Mucosa of descending colon (tissue), 3 donors: Measurements from ENCODE around the gene RASD1. TPM values are rescaled to one million over a fixed set of nuclear protein-coding genes. Genes with fewer than 3 reads are reported as not detected.
A peak's percentile ranks its signal among the peaks of the same experiment; 100 is the strongest.

ENCODE experiments used
- ATAC-seq: fragments of 200-7000 bp; cut with Tn5 transposase; one replicate; pipeline ENCODE4 v1.9.1; 2020; ENCODE audit warnings: mild to moderate bottlenecking, moderate library complexity
- DNase-seq, 3 donors: peaks; one replicate each; pipeline ENCODE4 v3.0.0-alpha.2; 2020
- H3K36me3 ChIP-seq: fragments of 200-600 bp; one replicate; pipeline ENCODE4 v1.8.0; 2021; ENCODE audit warnings: low read depth, mild to moderate bottlenecking
- H3K4me1 ChIP-seq: fragments of 200-600 bp; one replicate; pipeline ENCODE4 v1.8.0; 2021; ENCODE audit warnings: low read depth, mild to moderate bottlenecking
- H3K4me3 ChIP-seq: fragments of 200-600 bp; one replicate; pipeline ENCODE4 v1.8.0; 2021; ENCODE audit warnings: mild to moderate bottlenecking
- H3K9me3 ChIP-seq: fragments of 200-600 bp; one replicate; pipeline ENCODE4 v1.8.0; 2021; ENCODE audit warnings: mild to moderate bottlenecking
- intact Hi-C, 2 donors: fragments of 100-400 bp; cut with DNase I in 1 of 2; cut with micrococcal nuclease in 1 of 2; formaldehyde crosslinking; loops; one replicate each; pipeline versions ENCODE4 v1.11.0 to v1.11.1; 2022; cut with DNase I, micrococcal nuclease
- total RNA-seq, 3 donors: library from RNA; stranded (reverse); fragmentation: NEBNext Ultra II Directional in 2 of 3; extraction: Animal tissue kit (Norgen Biotek cat#: 25700) in 2 of 3; gene quantifications; one replicate each; pipeline versions ENCODE4 v1.2.1 to v1.2.4, GENCODE V29; 2021 to 2023
- TF ChIP-seq, protein P1 (sequence below): fragments of 200-600 bp; IDR thresholded peaks from one replicate; pipeline ENCODE4 v1.8.0; 2022; ENCODE audit warnings: antibody characterized with exemption, mild to moderate bottlenecking
- donor health status: DM: no; HTN: no; CAD: no; lungs with moderate emphysema.
- donor health status: DM: no; HTN: no; CAD: no.
- donor health status: DM: no; HTN: yes; CAD: no.

RASD1 gene
- total RNA-seq, 3 donors from 2014 or later = 10.8 to 27.8 (median 19.2) TPM

DNA sequence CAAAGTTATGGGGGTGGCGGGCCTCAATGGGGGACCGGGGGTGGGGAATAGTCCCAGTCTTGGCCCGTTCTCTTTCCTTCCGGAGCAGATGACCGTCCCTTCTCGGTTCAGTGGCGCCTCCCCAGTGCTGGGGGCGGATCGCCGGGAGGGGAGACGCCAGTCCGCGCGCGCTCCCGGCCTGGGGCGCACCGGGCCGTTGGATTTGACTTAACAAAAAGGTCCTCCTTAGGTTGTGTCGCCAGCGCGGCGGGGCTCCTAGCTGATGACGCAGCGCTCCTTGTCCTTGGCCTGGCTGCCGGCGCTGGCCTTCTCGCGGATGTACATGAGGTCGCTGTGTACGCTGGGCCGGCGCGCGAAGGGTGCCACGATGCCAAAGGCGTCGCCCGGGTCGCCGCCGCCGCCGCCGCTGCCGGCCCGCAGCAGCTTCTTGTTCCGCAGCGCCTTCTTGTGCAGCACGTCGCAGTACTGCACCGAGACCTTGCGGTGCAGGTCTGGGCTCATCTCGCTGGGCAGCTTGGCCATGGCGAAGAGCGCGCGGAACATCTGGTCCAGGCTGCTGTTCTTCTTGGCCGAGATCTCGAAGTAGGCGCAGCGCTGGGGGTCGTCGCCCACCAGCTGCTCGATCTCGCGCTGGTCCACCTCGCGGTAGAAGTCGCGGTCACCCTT lies 1.2 kb downstream of the RASD1 start:
- ATAC-seq (peak; percentile 3), DNase-seq (peak; percentile 52 to 69 (median 68))
- intact Hi-C loops = no loop called here
- TF ChIP-seq, protein P1, sequence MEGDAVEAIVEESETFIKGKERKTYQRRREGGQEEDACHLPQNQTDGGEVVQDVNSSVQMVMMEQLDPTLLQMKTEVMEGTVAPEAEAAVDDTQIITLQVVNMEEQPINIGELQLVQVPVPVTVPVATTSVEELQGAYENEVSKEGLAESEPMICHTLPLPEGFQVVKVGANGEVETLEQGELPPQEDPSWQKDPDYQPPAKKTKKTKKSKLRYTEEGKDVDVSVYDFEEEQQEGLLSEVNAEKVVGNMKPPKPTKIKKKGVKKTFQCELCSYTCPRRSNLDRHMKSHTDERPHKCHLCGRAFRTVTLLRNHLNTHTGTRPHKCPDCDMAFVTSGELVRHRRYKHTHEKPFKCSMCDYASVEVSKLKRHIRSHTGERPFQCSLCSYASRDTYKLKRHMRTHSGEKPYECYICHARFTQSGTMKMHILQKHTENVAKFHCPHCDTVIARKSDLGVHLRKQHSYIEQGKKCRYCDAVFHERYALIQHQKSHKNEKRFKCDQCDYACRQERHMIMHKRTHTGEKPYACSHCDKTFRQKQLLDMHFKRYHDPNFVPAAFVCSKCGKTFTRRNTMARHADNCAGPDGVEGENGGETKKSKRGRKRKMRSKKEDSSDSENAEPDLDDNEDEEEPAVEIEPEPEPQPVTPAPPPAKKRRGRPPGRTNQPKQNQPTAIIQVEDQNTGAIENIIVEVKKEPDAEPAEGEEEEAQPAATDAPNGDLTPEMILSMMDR = no peak
- Histone ChIP-seq H3K36me3 (no peaks in the 10 kb centered on the region), H3K9me3 (no peaks in the 10 kb centered on the region), H3K4me3 (peak overlapping the region; percentile 22), H3K4me1 (peaks cover 20% of the 10 kb centered on the region)

DNA sequence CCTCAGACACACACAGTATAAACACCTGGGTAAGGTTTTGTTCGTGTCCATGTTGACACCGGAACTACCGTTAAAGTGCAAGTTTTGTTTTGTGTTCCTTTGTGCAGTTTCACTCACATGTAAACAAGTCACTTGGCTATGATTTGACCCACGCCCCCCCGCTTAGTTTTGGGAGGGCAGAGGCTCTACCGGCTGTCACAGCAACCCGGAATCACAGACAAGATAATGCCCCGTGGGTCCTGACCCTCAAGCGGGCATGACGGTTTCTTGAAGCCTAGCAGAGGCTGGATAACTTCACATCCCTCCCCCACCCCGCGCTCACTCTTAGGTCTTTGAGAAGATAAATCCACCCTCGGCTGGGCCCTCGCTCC lies 1.7 kb downstream of the RASD1 start:
- Histone ChIP-seq H3K4me3 (no peak overlapping the region), H3K36me3 (no peaks in the 10 kb centered on the region), H3K9me3 (no peaks in the 10 kb centered on the region), H3K4me1 (peaks cover 20% of the 10 kb centered on the region)
- intact Hi-C loops = no loop called here
- ATAC-seq = no peak
- DNase-seq = peak in 2 of 3 donors; percentile 52 to 56
- TF ChIP-seq, protein P1 = no peak

DNA sequence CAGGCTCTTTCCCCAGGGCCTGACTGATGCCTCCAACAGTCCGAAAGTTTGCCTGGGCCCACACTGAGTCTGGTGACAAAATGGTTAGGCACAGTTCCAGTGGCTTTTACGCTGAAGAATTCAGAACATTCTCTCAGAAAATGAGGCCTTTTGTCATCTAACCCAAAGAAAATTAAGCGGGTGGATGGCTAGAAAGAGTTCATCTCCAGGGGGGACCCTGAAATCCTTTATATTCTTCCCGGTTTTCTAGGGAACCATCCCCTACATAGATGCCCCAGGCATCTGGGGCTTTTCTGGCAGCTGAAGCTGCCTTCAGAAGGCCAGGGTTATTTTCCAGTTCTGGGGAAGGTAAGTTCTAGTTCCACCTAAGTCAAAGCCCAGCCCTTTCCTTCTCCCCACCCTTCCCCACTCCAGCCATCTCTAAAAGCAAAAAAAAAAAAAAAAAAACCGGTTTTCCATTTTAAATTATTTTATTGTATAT lies 2.2 kb downstream of the RASD1 start:
- peaks cover 20% of the 10 kb centered on the region for H3K4me1 ChIP-seq
- ATAC-seq (no peak), DNase-seq (peak in 1 of 3 donors; percentile 19)
- TF ChIP-seq, protein P1 = no peak
- intact Hi-C loops = no loop called here
- H3K4me3 ChIP-seq = no peak overlapping the region
- no peaks in the 10 kb centered on the region for H3K9me3 ChIP-seq
- H3K36me3 ChIP-seq = no peaks in the 10 kb centered on the region

DNA sequence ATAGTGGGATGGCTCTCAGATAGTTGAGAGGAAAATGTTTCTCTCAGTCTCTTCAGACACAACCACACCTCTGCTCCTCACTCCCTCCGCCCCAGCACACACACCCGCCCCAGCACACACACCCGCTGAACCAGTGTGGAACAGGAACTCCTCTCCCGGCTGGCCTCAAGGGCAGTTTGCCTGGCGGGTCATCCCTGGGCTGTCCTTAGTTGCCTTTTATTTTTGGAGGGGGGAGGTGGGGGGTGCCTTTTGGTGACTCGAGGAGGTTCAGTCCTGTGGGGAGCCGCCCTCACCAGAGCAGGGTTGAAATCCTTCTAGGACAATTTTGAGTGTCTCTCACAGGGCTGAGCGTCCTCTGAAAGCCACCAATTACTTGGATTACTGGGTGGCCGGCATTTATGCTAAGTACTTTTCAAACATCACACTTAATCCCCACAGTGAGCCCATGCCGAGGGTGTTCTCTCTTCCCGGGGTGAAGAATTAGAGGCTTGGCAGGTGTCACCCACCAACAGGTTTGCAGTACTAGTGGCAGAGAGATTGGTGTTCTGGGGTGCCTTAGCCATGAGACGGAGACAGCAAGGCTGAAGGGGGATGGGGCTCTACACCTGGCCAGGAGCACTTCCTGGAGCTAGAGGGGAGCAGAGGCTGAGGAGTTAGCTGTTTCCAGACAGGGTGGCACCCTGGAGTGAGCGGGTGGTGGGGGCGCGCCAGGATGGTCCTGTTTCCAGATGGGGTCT lies 2.8 kb downstream of the RASD1 start:
- no peaks in the 10 kb centered on the region for H3K9me3 ChIP-seq
- TF ChIP-seq, protein P1 = no peak
- H3K36me3 ChIP-seq = no peaks in the 10 kb centered on the region
- peaks cover 20% of the 10 kb centered on the region for H3K4me1 ChIP-seq
- H3K4me3 ChIP-seq = no peak overlapping the region
- intact Hi-C loops = no loop called here
- DNase-seq (peak in 2 of 3 donors; percentile 68 to 78), ATAC-seq (peak; percentile 32)

DNA sequence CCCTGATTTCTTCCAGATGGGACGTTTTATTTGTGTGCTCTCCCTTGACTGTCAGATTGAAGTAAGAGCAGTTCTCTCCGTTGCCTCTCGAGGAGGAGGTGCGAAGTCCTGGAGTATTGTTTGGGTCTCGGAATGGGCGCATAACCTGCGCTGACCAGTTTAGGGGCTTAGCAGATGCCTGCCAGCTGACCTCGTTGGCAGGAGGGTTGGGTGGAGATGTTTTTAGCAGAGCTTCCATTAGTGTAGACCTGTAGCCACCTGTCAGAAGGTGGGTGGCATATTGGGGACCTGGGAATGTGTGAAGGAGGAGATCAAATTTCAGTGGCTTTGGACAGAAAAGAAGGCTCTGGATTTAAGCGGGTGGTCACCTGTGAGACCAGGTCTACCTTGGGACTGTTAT lies 3.6 kb downstream of the RASD1 start:
- DNase-seq (no peak), ATAC-seq (no peak)
- Histone ChIP-seq H3K36me3 (no peaks in the 10 kb centered on the region), H3K4me3 (no peak overlapping the region), H3K4me1 (peaks cover 20% of the 10 kb centered on the region), H3K9me3 (no peaks in the 10 kb centered on the region)
- TF ChIP-seq, protein P1 = no peak
- intact Hi-C loops = no loop called here
